Right atrium auricular region (tissue), 2 donors: ENCODE data around the gene DAPK3. TPM values are rescaled to one million over a fixed set of nuclear protein-coding genes. Genes with fewer than 3 reads are reported as not detected.

Source experiments
- DNase-seq: peaks from one replicate; pipeline ENCODE4 v3.0.0-alpha.2; 2019; ENCODE audit warnings: low spot score
- H3K27ac ChIP-seq, 2 donors: fragments of 200-600 bp; sonication (generic); 1 replicate in 1 of 2; 2 replicates in 1 of 2; pipeline ENCODE4 v1.5.1; 2016 to 2019
- H3K27me3 ChIP-seq, 2 donors: fragments of 200-600 bp; sonication (generic); one replicate each; pipeline versions ENCODE4 v1.5.1 to v1.6.0; 2017 to 2019
- H3K36me3 ChIP-seq: fragments of 200-600 bp; sonication (generic); one replicate; pipeline ENCODE4 v1.5.1; 2016
- H3K4me1 ChIP-seq, 2 donors: fragments of 200-600 bp; sonication (generic); one replicate each; pipeline versions ENCODE4 v1.5.1 to v1.6.0; 2017 to 2019
- H3K4me3 ChIP-seq, 2 donors: fragments of 200-600 bp; sonication (generic); 1 replicate in 1 of 2; 2 replicates in 1 of 2; pipeline ENCODE4 v1.5.1; 2017 to 2019; ENCODE audit warnings: mild to moderate bottlenecking in 1 of 2, moderate library complexity in 1 of 2
- H3K9me3 ChIP-seq, 2 donors: fragments of 200-600 bp; sonication (generic); one replicate each; pipeline ENCODE4 v1.5.1; 2019
- total RNA-seq, 2 donors: library from RNA; depleted of rRNA; stranded (reverse); fragments of >200 nt; gene quantifications; one replicate each; pipeline ENCODE4 v1.1.0, GENCODE V29; 2016
- TF ChIP-seq, protein P1 (sequence below), 2 donors: fragments of 200-600 bp; sonication (generic); IDR thresholded peaks; one replicate each; pipeline ENCODE4 v1.5.1; 2019; ENCODE audit warnings: antibody characterized with exemption in 2 of 2

Gene DAPK3
- total RNA-seq, 2 donors from 2014 or later: 46.2 to 202 TPM

DNA sequence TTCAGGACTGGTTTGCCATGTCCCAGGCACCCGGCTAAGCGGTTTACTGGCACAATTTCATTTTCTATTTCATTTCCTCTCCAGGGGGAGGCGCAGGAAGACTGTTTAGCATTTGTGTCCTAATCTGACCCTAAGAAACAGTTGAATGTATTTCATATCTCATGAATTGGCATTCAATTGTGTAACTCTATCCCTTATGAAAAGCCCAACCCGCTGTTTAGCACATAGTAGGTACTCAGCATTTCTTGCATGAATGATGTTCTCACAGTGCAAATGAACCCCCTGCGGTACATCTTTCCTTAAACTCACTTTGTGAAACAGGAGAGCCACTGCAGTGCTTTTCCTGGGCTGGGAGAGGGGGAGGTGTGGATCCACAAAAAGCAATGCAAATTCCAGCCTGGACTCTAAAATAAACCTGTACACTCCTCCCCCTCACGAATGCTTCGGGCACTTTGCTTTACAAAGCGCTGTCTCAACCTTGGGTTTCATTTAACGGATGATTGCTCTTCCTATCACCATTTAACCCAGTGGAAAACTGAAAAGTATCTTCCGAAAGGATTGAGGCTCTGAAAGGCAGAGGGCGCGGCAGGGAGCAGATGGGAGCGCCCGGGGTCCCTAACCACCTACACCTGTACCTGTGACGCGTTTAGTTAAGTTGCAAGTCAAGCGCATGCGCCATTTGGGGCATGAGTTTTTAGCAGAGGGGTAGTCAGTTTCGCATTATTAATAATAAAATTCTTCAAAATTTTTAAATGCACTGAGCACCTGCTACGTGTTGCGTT lies 15.6 kb upstream of the DAPK3 start:
- peak overlapping the region; percentile 94 to 97 for H3K27ac ChIP-seq
- peaks cover 0 to 44% of the 10 kb centered on the region in 2 donors for H3K4me1 ChIP-seq
- no peaks in the 10 kb centered on the region for H3K9me3 ChIP-seq
- no peaks in the 10 kb centered on the region for H3K27me3 ChIP-seq
- peaks cover 33% of the 10 kb centered on the region for H3K36me3 ChIP-seq
- no peak for DNase-seq
- TF ChIP-seq, protein P1, sequence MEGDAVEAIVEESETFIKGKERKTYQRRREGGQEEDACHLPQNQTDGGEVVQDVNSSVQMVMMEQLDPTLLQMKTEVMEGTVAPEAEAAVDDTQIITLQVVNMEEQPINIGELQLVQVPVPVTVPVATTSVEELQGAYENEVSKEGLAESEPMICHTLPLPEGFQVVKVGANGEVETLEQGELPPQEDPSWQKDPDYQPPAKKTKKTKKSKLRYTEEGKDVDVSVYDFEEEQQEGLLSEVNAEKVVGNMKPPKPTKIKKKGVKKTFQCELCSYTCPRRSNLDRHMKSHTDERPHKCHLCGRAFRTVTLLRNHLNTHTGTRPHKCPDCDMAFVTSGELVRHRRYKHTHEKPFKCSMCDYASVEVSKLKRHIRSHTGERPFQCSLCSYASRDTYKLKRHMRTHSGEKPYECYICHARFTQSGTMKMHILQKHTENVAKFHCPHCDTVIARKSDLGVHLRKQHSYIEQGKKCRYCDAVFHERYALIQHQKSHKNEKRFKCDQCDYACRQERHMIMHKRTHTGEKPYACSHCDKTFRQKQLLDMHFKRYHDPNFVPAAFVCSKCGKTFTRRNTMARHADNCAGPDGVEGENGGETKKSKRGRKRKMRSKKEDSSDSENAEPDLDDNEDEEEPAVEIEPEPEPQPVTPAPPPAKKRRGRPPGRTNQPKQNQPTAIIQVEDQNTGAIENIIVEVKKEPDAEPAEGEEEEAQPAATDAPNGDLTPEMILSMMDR (IDR thresholded peaks at IDR 0.05): peak; percentile 35 to 77
- peak overlapping the region; percentile 82 to 91 for H3K4me3 ChIP-seq

DNA sequence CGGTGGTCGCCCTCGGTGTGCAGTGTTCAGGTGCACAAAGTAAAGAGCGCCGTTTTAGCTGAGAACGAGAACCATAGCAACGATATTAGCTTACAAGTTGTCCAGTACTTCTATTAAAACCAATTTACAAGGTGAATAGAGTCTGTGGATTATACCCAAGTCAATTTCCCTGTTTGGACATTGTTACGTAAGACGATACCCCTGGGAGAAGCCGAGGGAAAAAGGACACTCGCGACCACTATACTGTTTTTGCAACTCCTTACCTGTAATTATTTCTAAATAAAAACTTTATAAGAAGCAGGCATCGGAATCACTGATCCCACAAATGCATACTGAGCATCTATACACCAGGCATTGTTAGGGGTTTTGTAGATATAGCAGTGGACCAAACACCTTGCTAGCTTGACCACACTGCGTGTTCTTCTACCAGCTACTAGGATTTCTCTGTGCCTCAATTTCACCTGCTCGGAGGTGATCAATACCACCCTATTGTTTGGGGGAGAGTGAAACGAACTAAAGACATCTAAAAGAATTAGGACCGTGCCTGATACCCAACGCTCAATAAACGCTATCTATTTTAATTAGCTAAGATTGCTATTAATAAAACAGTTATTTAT lies 14.9 kb upstream of the DAPK3 start:
- H3K4me1 ChIP-seq: peaks cover 0 to 44% of the 10 kb centered on the region in 2 donors
- peaks cover 40% of the 10 kb centered on the region for H3K36me3 ChIP-seq
- no peak for DNase-seq
- H3K4me3 ChIP-seq: peak overlapping the region; percentile 82 to 91
- TF ChIP-seq, protein P1 (IDR thresholded peaks at IDR 0.05): no peak
- no peaks in the 10 kb centered on the region for H3K27me3 ChIP-seq
- H3K27ac ChIP-seq: peak overlapping the region; percentile 94 to 97
- no peaks in the 10 kb centered on the region for H3K9me3 ChIP-seq

DNA sequence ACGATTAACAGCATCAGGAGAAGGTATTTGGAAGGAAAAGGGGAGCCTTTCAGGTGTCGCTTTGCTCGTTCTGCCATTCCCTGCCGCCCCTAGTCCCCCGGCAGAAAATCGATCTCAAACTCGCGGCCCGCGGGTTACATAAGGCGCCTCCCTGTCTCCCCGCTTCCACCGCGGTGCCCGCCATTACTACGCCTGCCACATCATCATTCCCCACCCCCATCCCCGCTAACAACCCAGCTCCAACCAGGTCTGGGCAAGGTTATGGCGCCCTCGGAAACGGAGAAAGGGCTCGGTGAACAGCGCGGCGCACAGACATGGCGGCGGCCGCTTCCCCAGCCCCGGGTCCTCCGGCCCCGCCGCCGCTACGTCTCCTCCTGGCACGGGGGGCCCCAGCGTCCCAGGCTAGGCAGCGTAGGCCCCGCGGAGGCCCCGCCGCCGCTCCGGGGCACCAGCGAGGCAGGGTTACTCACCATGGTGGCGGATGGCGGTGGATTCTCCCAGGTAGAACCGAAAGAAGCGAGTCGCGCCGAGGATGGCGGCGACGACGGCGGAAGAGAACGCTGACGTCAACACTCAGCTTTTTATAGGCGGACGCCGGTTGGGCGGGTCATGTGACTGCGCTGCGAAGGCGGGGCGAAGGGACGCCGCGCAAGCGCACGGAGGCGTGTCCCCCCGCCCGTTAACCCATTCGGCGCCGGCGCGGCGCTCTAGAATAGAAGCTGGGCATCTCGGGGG lies 14.2 kb upstream of the DAPK3 start, which contains the start of gene EEF2:
Gene EEF2, minus strand, starts transcription at position 556 of the 735 bp plus-strand sequence. Its CDS starts 83 bp downstream, at position 473.
- Histone ChIP-seq H3K36me3 (peaks cover 46% of the 10 kb centered on the region), H3K4me1 (peaks cover 0 to 44% of the 10 kb centered on the region in 2 donors), H3K27me3 (no peaks in the 10 kb centered on the region), H3K4me3 (peak within 1 kb of the TSS; percentile 82 to 91), H3K9me3 (no peaks in the 10 kb centered on the region), H3K27ac (peak within 1 kb of the TSS; percentile 94 to 97)
- peak; percentile 90 for DNase-seq
- TF ChIP-seq, protein P1 (IDR thresholded peaks at IDR 0.05): no peak

DNA sequence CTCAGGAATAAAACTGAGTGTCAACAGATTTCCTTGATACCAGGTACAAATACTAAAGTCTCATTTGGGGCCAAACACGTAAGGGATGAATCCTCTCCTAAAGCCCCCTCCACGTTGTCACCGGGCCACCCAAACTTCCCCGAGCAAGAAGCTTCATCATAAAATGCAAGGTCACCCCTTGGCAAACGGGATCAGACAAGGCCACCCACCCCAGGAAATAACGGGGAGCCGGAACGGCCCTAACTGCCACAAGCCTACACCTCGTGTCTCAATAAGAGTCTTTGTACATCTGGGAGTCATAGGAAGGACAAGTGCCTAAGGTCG lies 13.6 kb upstream of the DAPK3 start:
- TF ChIP-seq, protein P1 (IDR thresholded peaks at IDR 0.05): no peak
- no peak for DNase-seq
- Histone ChIP-seq H3K36me3 (peaks cover 52% of the 10 kb centered on the region), H3K4me1 (peaks cover 0 to 44% of the 10 kb centered on the region in 2 donors), H3K4me3 (peak overlapping the region; percentile 82 to 91), H3K27ac (peak overlapping the region; percentile 94 to 97), H3K9me3 (no peaks in the 10 kb centered on the region), H3K27me3 (no peaks in the 10 kb centered on the region)

DNA sequence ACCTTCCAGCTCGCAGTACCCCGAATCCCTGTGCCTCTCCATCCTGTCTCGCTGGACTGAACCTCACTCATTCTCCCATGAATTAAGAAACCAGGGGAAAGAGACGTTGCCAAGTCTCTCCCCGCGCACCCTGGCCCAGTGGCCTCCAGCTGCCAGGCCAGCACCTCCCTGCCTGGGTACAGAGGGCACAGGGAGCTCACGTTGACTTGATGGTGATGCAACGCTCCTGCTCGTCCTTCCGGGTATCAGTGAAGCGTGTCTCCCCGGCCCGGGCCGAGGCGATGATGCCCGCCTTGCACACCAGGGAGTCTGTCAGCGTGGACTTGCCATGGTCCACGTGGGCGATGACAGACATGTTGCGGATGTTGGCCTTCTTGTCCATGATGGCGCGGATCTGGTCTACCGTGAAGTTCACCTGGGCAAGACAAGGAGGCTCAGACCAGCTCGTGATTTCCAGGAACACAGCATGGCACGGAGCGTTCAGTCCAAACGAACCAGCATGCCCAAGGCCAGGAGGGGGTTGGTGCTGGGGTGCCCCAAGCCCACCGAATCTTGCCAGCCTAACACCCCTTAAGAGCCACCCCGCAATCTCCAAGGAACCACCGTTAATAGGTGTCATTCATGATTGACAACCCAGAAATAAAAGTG lies 13.2 kb upstream of the DAPK3 start:
- H3K4me3 ChIP-seq: peak overlapping the region; percentile 82 to 91
- DNase-seq: no peak
- peaks cover 0 to 44% of the 10 kb centered on the region in 2 donors for H3K4me1 ChIP-seq
- H3K9me3 ChIP-seq: no peaks in the 10 kb centered on the region
- peak overlapping the region; percentile 94 to 97 for H3K27ac ChIP-seq
- H3K27me3 ChIP-seq: no peaks in the 10 kb centered on the region
- peaks cover 57% of the 10 kb centered on the region for H3K36me3 ChIP-seq
- TF ChIP-seq, protein P1 (IDR thresholded peaks at IDR 0.05): no peak
